GM21367 (cell line): Measurements from ENCODE around the gene HPD.
A peak's percentile ranks its signal among the peaks of the same experiment; 100 is the strongest.
"Not testable (repeated sequence)": the region's sequence is repeated elsewhere in the genome, so short reads cannot be mapped to it uniquely, and the experiment has no call there.

ENCODE experiments used
- ATAC-seq: cut with Tn5 transposase; IDR thresholded peaks from one replicate; pipeline ENCODE4 v1.9.1; 2021; ENCODE audit not compliant: unreplicated experiment

Gene HPD

GRCh38 chr12:121858662-121859572, at the start of gene HPD:
Gene HPD (minus strand): TSS chr12:121858859. CDS start chr12:121858823, 36 bp downstream.
- no peak for ATAC-seq

GRCh38 chr12:121905746-121906145, 47.1 kb upstream of the HPD start:
- ATAC-seq, result no peak

GRCh38 chr12:121903202-121903601, 44.5 kb upstream of the HPD start:
- ATAC-seq, result no peak

DNA sequence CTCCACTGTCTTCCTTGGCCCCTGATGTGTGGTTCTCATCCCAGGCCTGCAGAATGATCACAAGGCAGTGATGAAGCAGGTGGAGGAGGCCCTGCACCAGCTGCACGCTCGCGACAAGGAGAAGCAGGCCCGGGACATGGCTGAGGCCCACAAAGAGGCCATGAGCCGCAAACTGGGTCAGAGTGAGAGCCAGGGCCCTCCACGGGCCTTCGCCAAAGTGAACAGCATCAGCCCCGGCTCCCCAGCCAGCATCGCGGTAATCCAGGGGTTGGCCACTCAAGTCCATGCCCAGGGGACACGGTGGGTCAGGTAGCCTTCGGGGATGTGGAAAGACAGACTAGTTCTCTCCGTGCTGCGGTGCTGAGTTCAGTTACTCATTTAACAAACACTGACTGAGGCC, 40.9 kb upstream of the HPD start:
- no peak for ATAC-seq

DNA sequence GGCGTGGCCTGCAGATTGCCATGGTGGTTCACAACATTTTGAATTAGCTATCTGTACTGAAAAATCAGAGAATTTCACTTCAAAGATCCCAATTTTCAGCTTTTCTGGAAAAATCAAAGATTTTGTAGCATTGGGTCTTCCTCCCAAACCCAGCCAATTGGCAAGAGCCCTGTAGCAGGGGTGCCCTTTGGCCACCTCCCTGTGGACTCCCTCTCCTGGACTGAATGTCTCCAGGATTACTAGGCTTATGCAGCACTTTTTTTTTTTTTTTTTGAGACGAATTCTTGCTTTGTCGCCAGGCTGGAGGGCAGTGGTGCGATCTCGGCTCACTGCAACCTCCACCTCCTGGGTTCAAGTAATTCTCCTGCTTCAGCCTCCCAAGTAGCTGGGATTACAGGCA, 39.6 kb upstream of the HPD start:
- ATAC-seq, result no peak

DNA sequence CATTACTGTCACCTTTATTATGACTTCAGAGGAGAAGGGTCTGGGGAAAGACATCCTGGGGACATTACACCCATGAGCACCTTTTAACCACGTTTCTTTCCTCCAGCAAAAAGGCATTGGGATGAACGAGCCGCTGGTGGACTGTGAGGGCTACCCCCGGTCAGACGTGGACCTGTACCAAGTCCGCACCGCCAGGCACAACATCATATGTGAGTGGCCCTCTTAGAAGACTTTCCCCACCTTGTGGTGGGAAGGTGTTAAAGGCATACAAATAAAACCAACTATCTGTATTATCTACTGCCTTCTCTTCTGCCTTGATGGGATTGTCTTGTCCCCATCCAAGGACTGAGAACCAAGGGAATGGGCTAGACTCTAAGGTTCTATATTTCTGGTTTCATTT, 36.0 kb upstream of the HPD start:
- ATAC-seq, result no peak

DNA sequence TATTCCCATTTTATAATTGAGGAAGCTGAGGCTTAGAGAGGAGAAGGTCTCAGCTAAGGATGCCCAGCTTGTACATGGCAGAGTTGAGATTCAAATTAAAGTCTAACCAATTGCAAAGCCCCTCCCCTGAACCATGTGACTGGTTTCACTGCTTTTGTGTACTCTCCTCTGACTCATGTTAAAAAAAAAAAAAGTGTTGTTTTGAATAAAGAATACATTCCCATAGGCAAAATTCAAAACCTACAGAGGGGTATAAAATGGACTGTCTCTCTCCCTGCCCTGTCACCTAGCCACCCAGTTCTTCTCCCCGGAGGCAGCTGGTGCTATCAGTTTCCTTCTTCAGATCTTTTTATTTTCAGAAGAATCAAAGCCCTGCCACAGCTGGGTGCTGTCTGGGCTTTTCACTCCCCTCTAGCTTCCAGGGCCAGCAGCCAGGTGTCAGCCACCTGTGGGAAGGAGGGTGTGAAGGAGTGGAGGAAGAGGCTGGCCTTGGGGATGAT, 35.4 kb upstream of the HPD start:
- no peak for ATAC-seq

GRCh38 chr12:121892673-121893561, 34.3 kb upstream of the HPD start:
- no peak for ATAC-seq

GRCh38 chr12:121889661-121890060, 31.0 kb upstream of the HPD start:
- not testable (repeated sequence) for ATAC-seq

DNA sequence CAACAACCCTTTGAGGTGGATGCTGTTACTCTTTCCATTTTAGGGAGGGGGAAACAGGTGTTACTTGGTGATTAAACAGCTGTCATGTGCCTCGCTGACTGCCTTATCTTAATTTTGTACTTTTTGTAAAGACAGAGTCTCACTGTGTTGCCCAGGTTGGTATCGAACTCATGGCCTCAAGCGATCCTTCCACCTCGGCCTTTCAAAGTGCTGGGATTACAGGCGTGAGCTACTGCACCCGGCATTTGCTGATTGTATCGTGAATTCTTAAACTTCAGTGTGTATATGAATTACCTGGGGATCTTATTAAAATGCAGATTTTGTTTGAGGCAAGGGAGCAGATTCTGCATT, 30.6 kb upstream of the HPD start:
- no peak for ATAC-seq

GRCh38 chr12:121888478-121889273, 30.0 kb upstream of the HPD start, which contains the start of gene PSMD9:
Gene PSMD9 (plus strand): TSS chr12:121888790. CDS start chr12:121888857, 67 bp downstream.
- peak; percentile 85 for ATAC-seq

- no peak for ATAC-seq
Observed at GRCh38 chr12:121888083-121888477, 29.4 kb upstream of the HPD start.

DNA sequence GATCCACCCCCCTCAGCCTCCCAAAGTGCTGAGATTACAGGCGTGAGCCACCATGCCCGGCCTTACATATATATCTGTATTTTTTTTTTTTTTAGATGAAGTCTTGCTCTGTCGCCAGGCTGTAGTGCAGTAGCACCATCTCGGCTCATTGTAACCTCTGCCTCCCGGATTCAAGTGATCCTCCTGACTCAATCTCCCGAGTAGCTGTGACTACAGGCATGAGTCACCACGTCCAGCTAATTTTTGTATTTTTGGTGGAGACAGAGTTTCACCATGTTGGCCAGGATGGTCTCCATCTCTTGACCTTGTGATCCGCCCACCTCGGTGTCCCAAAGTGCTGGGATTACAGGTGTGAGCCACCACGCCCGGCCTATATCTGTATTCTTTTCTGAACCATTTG, 26.5 kb upstream of the HPD start:
- not testable (repeated sequence) for ATAC-seq

GRCh38 chr12:121883315-121883660, 24.6 kb upstream of the HPD start:
- no peak for ATAC-seq

DNA sequence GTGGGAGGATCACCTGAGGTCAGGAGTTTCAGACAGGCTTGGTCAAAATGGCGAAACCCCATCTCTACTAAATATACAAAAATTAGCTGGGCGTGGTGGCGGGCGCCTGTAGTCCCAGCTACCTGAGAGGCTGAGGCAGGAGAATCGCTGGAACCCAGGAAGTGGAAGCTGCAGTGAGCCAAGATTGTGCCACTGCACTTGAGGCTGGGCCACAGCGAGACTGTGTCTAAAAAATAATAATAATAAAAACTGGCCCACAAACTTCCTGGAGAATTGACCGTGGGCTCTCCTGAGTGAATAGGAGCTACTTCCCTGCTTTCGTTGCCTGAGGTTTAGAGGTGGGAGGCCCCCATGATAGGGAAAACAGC, 17.4 kb upstream of the HPD start:
- not testable (repeated sequence) for ATAC-seq

GRCh38 chr12:121875582-121875981, 16.9 kb upstream of the HPD start:
- ATAC-seq, result no peak

DNA sequence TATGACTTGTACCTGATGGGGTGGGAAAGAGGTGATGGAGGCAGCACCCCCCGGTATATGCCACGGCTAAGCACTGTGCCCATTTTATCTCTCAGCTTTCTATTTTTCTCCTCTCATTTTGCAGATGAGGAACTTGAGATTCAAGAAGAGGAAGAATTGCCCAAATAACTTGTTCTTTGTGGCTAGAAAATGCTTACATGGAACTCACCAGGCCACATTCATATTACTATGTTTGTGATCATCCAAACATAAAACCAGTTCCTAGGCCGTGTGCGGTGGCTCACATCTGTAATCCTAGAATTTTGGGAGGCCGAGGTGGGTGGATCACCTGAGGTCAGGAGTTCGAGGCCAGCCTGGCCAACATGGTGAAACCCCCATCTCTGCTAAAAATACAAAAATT, 15.4 kb upstream of the HPD start:
- ATAC-seq, result no peak

DNA sequence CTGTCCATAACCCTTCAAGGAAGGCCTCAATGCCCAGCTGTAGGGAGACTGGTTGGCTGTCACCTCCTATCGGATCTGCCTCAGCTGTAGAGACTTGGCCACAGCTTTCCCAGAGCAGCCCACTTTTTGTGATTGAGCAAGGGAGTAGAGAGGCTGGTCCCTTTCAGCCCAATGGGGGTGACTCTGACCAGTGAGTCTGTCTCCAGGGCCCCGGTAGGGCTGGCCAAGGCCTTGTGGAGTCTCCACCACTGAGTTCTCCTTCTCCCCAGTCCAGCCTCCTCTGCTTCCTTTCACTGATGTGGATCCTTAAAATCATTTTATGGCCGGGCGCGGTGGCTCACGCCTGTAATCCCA, 14.5 kb upstream of the HPD start:
- ATAC-seq, result no peak

- ATAC-seq, result no peak
Observed at GRCh38 chr12:121872546-121873215, 14.0 kb upstream of the HPD start.

- ATAC-seq, result no peak
Observed at GRCh38 chr12:121871467-121871866, 12.8 kb upstream of the HPD start.

DNA sequence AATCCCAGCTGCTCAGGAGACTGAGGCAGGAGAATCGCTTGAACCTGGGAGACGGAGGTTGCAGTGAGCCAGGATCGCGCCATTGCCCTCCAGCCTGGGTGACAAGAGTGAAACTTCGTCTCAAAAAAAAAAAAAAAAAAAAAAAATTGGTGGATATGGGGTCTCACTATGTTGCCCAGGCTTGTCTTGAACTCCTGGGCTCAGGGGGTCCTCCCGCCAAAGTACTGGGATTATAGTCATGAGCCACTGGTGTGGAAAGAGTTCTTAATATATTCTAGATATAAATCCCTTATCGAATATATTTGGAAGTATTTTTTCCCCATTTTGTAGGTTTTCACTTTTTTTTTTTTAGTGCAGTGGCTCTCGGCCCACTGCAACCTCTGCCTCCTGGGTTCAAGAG, 10.6 kb upstream of the HPD start:
- ATAC-seq, result not testable (repeated sequence)
